ENCODE results near the gene SCN3A.

DNA sequence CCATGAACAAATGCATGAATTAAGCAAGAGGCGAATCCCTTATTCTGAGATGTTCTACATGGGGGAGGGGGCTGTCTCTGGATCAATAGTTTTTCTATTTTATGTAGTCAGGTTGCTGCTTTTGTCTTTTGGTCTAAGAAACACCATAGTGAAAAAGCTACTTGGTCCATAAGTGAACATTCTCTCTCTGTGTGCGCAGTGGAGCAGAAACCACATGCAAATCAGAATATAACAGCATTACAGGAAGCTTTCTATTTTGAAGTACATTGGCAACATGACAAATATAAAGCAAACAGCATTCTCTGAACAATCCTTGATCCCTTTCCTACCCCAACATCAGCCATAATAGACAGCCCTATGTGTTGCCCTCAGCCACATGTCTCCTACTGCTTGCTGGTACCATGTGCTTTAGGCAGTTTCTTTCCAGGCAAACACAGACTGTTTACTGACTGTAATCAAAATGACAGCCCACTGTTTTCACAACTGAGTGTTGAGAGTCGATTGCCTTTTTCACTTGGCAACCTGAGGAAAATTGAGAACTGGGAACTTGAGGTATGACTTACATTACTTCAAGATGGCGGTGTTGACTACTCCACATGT is 10.6 kb downstream of the SCN3A start:
- TF ChIP-seq POLR2A (IDR thresholded peaks at IDR 0.05) (no peak), POLR2AphosphoS5 (IDR thresholded peaks at IDR 0.05) (no peak)
- TF ChIP-seq, protein P1, sequence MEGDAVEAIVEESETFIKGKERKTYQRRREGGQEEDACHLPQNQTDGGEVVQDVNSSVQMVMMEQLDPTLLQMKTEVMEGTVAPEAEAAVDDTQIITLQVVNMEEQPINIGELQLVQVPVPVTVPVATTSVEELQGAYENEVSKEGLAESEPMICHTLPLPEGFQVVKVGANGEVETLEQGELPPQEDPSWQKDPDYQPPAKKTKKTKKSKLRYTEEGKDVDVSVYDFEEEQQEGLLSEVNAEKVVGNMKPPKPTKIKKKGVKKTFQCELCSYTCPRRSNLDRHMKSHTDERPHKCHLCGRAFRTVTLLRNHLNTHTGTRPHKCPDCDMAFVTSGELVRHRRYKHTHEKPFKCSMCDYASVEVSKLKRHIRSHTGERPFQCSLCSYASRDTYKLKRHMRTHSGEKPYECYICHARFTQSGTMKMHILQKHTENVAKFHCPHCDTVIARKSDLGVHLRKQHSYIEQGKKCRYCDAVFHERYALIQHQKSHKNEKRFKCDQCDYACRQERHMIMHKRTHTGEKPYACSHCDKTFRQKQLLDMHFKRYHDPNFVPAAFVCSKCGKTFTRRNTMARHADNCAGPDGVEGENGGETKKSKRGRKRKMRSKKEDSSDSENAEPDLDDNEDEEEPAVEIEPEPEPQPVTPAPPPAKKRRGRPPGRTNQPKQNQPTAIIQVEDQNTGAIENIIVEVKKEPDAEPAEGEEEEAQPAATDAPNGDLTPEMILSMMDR (IDR thresholded peaks at IDR 0.05) = no peak
